Esophagus squamous epithelium (tissue), 4 donors: ENCODE results near the gene TET3.

Experiments used
- POLR2A ChIP-seq, 4 donors: fragments of 450-650 bp; IDR thresholded peaks; one replicate each; pipeline ENCODE4 v1.6.1; 2017; ENCODE audit warnings: antibody characterized with exemption in 4 of 4, mild to moderate bottlenecking in 4 of 4, moderate library complexity in 3 of 4
- TF ChIP-seq, protein P1 (sequence below), 6 experiments: fragments of 450-650 bp in 4 of 6; fragments of 200-600 bp in 2 of 6; sonication (generic) in 2 of 6; IDR thresholded peaks; one replicate each; pipeline ENCODE4 v1.5.1; 2016 to 2019; ENCODE audit warnings: antibody characterized with exemption in 6 of 6, mild to moderate bottlenecking in 4 of 6, moderate library complexity in 4 of 6

DNA sequence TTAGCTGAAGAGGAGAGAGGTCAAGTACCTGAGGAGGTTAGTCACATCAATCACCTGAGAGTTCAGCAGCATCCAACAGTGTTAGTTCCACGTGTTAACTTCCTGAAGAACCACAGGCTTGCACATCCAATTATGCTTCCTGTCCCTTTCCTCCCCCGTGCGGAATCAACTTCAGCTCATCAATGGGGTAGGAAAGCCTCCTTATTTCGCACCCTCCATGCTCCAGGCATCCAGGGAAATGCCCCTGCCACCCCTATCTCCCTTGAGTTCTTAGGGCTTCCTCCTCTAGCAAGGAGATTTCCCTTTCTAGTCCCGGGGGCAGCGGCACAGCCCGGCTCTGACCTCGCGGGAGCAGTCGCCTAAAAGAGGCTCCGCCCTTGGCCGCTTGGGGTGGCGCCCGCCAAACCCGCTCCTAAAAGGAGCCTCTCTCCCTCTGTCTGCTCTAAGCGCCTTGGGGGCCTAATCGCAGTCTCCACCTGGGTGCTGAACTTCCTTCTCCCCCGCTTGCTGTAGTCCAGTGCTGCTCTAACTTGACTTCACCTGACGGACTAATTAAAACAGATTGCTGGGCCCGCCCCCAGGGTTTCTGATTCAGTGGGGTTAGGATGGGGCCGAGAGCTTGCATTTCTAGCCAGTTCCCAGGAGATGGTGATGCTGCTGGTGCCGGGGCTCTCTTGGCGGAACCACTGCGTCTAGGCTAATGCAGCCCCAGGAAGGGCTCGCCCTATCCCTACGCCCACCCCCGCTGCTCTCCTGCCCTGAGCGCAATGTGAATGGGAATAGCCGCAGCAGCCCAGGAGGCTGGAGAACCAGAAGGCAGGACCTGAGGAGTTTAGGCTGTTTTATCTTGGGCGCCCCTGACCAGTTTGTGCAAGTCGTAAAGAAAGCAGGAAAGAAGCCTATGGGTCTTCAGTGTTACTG is 3.4 kb upstream of the TET3 start:
- TF ChIP-seq, protein P1, sequence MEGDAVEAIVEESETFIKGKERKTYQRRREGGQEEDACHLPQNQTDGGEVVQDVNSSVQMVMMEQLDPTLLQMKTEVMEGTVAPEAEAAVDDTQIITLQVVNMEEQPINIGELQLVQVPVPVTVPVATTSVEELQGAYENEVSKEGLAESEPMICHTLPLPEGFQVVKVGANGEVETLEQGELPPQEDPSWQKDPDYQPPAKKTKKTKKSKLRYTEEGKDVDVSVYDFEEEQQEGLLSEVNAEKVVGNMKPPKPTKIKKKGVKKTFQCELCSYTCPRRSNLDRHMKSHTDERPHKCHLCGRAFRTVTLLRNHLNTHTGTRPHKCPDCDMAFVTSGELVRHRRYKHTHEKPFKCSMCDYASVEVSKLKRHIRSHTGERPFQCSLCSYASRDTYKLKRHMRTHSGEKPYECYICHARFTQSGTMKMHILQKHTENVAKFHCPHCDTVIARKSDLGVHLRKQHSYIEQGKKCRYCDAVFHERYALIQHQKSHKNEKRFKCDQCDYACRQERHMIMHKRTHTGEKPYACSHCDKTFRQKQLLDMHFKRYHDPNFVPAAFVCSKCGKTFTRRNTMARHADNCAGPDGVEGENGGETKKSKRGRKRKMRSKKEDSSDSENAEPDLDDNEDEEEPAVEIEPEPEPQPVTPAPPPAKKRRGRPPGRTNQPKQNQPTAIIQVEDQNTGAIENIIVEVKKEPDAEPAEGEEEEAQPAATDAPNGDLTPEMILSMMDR (IDR thresholded peaks at IDR 0.05): peak in 2 of 6 experiments; percentile 10 to 22
- no peak for TF ChIP-seq POLR2A (IDR thresholded peaks at IDR 0.05)
